ENCODE measurements around the gene SCGN.

The SCGN gene

DNA sequence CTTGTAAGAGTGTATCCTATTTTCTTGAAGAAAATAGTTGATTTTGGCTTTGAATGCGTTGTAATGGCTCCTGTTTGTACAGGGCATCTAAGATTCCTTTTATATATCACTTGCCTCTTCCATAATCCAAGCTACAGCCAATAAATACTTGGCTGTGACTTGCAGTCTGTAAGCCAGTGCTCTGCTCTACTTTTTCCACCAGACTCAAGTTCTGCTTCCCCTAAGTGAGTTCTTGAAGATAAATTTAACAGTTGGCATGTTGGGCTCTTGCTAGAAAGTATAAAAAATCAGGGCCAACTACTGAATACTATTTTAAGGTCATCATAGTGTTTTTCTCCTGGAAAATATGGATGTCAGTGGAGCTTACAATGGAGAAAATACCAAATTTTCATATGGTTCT lies 36.5 kb upstream of the SCGN start:
- Histone ChIP-seq H3K27ac (ENCODE audit: low read length) (no peak overlapping the region), H3K27me3 (ENCODE audit: low read depth, low read length) (peaks cover 24% of the 10 kb centered on the region)

GRCh38 chr6:25617997-25618396 lies 34.0 kb upstream of the SCGN start:
- H2AFZ ChIP-seq (ENCODE audit: low read depth, low read length), result no peak overlapping the region
- H3K36me3 ChIP-seq (replicated peaks; ENCODE audit: low read depth, low read length), result no peaks in the 10 kb centered on the region
- peaks cover 19% of the 10 kb centered on the region for H3K4me1 ChIP-seq (ENCODE audit: low read length)
- H3K9me3 ChIP-seq (ENCODE audit: insufficient read depth, low read length), result no peaks in the 10 kb centered on the region
- peaks cover 24% of the 10 kb centered on the region for H3K27me3 ChIP-seq (ENCODE audit: low read depth, low read length)
- no peak for TF ChIP-seq CTCF (IDR thresholded peaks at IDR 0.05; ENCODE audit: low read depth, low read length)
- TF ChIP-seq EZH2phosphoT487 (IDR thresholded peaks at IDR 0.05; ENCODE audit: low read depth), result no peak
- H3K4me3 ChIP-seq (ENCODE audit: low read length), result no peak overlapping the region
- H3K9ac ChIP-seq (ENCODE audit: low read length), result no peak overlapping the region
- H3K79me2 ChIP-seq (ENCODE audit: low read length), result no peaks in the 10 kb centered on the region
- H3K4me2 ChIP-seq (ENCODE audit: low read length), result peak overlapping the region; percentile 38
- H3K27ac ChIP-seq (ENCODE audit: low read length), result no peak overlapping the region
- H4K20me1 ChIP-seq (ENCODE audit: insufficient read depth, low read length), result no peaks in the 10 kb centered on the region

More for the DNA sequence above, 36.5 kb upstream of the SCGN start:
- no peak overlapping the region for H3K4me2 ChIP-seq (ENCODE audit: low read length)
- no peak overlapping the region for H3K4me3 ChIP-seq (ENCODE audit: low read length)
- no peak overlapping the region for H3K9ac ChIP-seq (ENCODE audit: low read length)
- no peak for TF ChIP-seq EZH2phosphoT487 (IDR thresholded peaks at IDR 0.05; ENCODE audit: low read depth)
- TF ChIP-seq CTCF (IDR thresholded peaks at IDR 0.05; ENCODE audit: low read depth, low read length), result no peak
- H2AFZ ChIP-seq (ENCODE audit: low read depth, low read length), result no peak overlapping the region
- peaks cover 22% of the 10 kb centered on the region for H3K4me1 ChIP-seq (ENCODE audit: low read length)
- no peaks in the 10 kb centered on the region for H3K9me3 ChIP-seq (ENCODE audit: insufficient read depth, low read length)
- no peaks in the 10 kb centered on the region for H4K20me1 ChIP-seq (ENCODE audit: insufficient read depth, low read length)
- no peaks in the 10 kb centered on the region for H3K79me2 ChIP-seq (ENCODE audit: low read length)
- no peaks in the 10 kb centered on the region for H3K36me3 ChIP-seq (replicated peaks; ENCODE audit: low read depth, low read length)

GRCh38 chr6:25619217-25619616 lies 32.8 kb upstream of the SCGN start:
- no peak overlapping the region for H2AFZ ChIP-seq (ENCODE audit: low read depth, low read length)
- H3K9ac ChIP-seq (ENCODE audit: low read length), result no peak overlapping the region
- no peak overlapping the region for H3K4me3 ChIP-seq (ENCODE audit: low read length)
- no peaks in the 10 kb centered on the region for H3K79me2 ChIP-seq (ENCODE audit: low read length)
- H3K27ac ChIP-seq (ENCODE audit: low read length), result no peak overlapping the region
- H3K9me3 ChIP-seq (ENCODE audit: insufficient read depth, low read length), result no peaks in the 10 kb centered on the region
- H3K27me3 ChIP-seq (ENCODE audit: low read depth, low read length), result peaks cover 17% of the 10 kb centered on the region; the same call in 1 of the 2 replicates
- no peak for TF ChIP-seq EZH2phosphoT487 (IDR thresholded peaks at IDR 0.05; ENCODE audit: low read depth)
- no peak for TF ChIP-seq CTCF (IDR thresholded peaks at IDR 0.05; ENCODE audit: low read depth, low read length)
- no peak overlapping the region for H3K4me2 ChIP-seq (ENCODE audit: low read length)
- peaks cover 19% of the 10 kb centered on the region for H3K4me1 ChIP-seq (ENCODE audit: low read length)
- H4K20me1 ChIP-seq (ENCODE audit: insufficient read depth, low read length), result no peaks in the 10 kb centered on the region
- no peaks in the 10 kb centered on the region for H3K36me3 ChIP-seq (replicated peaks; ENCODE audit: low read depth, low read length)

DNA sequence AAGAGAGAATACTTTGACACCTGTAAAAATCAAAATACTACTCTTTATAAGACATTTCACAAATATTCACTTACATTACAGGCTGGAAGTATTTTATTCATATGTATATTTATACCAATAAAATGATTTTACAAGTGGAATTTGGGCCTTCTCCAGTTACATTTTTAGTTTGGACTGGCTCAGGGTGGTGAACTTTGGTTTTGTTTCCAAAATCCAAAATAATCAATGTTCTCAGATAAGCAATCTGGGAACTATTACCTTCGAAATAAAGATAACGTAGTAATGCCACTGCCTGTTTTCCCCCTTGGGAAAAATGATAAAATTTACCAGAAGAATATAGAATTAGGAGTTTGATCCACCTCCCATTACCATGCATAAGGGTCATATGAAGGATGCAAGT lies 31.6 kb upstream of the SCGN start:
- H3K79me2 ChIP-seq (ENCODE audit: low read length), result no peaks in the 10 kb centered on the region
- no peaks in the 10 kb centered on the region for H4K20me1 ChIP-seq (ENCODE audit: insufficient read depth, low read length)
- H3K9ac ChIP-seq (ENCODE audit: low read length), result no peak overlapping the region
- no peaks in the 10 kb centered on the region for H3K36me3 ChIP-seq (replicated peaks; ENCODE audit: low read depth, low read length)
- no peak overlapping the region for H3K4me3 ChIP-seq (ENCODE audit: low read length)
- peaks cover 19% of the 10 kb centered on the region; the same call in 1 of the 2 replicates for H3K27me3 ChIP-seq (ENCODE audit: low read depth, low read length)
- H3K4me2 ChIP-seq (ENCODE audit: low read length), result no peak overlapping the region
- H3K9me3 ChIP-seq (ENCODE audit: insufficient read depth, low read length), result no peaks in the 10 kb centered on the region
- H3K4me1 ChIP-seq (ENCODE audit: low read length), result peaks cover 19% of the 10 kb centered on the region
- no peak for TF ChIP-seq CTCF (IDR thresholded peaks at IDR 0.05; ENCODE audit: low read depth, low read length)
- no peak for TF ChIP-seq EZH2phosphoT487 (IDR thresholded peaks at IDR 0.05; ENCODE audit: low read depth)
- H3K27ac ChIP-seq (ENCODE audit: low read length), result no peak overlapping the region
- H2AFZ ChIP-seq (ENCODE audit: low read depth, low read length), result no peak overlapping the region

All from OCI-LY3 (cell line).